DMS114 treated with DMSO at 0.1 percent for 48 hours (cell line): ENCODE data around the gene ZNF223.

ENCODE experiments used
- DNase-seq: peaks from one replicate; lab custom pipeline; 2025; ENCODE audit not compliant: unreplicated experiment; lab: John Stamatoyannopoulos, UW

The ZNF223 gene

GRCh38 chr19:44051650-44052402 lies at the start of gene ZNF223:
TSS of gene ZNF223 (plus strand) at chr19:44052036. CDS start at chr19:44055177, 3,141 bp downstream.
- peak; percentile 86 for DNase-seq

DNA sequence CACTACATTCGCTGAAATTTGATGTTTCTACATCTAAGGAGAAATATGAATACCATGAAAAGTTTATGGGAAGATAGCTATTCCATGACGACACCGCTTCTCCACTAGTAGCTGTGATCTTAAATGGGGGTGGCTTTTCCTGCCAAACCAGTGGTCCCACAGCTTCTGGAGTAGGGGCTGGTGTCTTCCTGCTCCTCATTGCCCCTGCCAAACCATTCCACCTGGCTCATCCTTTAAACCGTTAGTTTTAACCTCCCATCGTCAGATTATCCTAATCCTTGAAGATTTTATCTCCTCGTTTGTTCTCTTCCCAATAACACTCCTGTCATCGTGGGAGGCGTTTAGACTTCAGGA lies 49.6 kb upstream of the ZNF223 start:
- DNase-seq, result no peak

DNA sequence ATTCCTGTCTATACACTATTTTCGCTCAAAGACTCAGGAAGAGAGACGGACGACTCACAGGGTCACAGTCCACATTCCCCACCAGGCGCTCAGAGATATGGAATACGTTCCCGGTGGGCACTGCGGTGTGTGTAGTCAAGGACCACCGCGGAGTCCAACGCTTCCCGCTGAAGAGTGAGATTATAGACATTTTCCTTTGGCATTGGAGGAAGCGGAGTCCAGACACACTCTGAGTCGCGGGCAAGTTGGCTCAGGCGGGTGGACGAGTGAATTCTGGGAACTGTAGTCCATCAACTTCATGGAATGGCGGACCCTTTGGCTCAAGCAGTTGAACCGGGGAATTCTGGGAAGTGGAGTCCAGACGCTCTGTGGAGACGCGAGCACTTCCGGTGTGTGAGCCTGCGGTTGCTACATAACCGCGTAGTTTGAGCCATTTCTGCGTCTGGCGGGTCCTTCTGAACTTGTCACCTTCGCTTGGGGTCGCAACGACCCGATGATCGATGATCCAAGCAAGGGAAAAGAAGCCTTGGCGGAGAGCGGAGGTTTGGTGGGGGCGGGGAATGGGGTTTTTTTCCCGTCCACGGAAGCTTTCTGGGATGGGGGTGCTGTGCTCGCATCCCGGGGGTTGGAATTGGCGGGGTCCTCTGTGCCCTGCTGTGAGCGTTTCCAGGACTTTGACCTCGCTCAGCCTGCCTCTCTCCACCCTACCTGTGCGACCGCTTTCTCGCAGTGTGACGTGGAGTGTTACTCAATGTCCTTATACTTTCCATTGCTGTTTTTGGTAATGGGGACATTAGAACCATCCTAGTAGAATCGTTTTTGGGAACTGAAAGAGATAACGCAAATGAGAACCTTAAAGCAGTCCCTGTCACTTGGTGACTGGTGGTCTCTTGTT lies 49.0 kb upstream of the ZNF223 start, which contains the start of gene ZNF230:
Gene ZNF230, plus strand, starts transcription at position 392 of the 895 bp plus-strand sequence. CDS start 4,122 bp downstream, outside the sequence.
- DNase-seq, result peak; percentile 89

DNA sequence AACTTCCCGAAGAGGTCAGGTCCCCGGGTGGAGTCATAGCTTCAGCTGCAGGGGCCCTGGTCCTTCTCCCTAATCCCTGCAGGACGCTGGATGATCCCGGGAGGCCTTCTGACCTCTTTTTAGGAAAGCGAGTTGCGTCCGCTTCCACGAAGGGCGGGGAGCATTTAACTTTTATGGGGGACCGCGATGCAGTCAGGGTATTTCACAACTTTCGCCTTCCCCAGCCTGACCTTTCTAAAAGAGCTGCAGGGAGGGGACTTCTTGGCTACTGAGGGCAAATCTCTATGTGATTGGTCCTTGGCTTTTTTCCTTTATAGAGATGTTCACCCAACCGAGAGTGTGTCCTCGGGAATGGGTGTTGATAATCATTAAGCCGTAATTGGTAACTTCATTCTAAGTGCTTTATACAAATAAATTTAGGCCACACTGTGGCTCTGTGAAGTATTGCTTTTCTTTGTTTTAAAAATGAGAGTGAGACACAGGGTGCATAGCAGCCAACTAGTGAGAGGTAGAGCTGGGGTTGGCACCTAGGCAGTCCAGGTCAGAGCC lies 48.3 kb upstream of the ZNF223 start:
- DNase-seq, result peak; percentile 5

- no peak for DNase-seq
These were observed 45.9 kb upstream of the ZNF223 start for GRCh38 chr19:44005973-44006372.

- DNase-seq, result no peak
These were observed 44.4 kb upstream of the ZNF223 start for GRCh38 chr19:44007473-44007872.

- DNase-seq, result no peak
These were observed 41.4 kb upstream of the ZNF223 start for GRCh38 chr19:44010468-44010867.

DNA sequence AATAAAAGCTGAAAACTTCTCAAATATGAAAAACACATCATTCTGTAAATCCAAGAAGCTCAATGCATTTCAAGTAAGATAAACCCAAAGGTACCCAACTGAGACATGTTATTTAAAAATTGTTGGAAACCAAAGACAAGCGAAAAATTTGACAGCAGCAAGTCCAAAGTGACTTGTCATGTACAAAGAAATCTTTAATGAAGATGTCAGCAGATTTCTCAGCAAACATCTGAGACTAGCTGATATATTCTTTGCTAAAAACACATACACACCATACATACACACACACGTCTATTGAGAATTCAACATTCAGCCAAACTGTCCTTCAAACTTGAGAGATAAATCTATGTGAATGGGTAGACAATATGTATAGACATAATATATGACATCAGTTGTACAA lies 32.3 kb upstream of the ZNF223 start:
- DNase-seq, result no peak

DNA sequence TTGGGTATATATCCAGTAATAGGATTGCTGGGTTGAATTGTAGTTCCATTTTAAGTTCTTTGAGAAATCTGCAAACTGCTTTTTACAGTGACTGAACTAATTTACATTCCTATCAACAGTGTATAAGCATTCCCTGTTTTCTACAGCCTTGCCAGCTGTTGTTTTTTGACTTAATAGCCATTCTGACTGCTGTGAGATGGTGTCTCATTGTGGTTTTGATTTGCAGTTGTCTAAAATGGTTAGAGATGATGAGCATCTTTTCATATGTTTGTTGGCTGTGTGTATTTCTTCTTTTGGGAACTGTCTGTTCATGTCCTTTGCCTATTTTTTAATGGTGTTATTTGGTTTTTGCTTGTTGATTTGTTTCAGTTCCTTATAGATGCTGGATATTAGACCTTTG lies 30.6 kb upstream of the ZNF223 start:
- no peak for DNase-seq

DNA sequence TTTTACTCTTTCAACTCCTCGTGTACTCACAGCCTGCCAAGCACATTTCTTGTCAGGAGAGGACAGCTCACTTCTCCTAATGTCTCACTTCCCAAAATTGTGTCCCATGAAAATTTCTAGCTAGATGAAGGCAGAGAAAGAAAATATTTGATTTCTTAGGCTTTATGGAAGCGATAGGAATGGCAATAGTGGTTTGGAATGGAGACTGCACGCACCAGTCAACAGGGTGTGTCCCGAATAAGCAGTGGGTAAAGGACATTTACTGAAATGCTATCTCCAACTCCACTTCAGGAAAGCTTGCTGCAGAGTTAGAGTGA lies 27.0 kb upstream of the ZNF223 start:
- no peak for DNase-seq

DNA sequence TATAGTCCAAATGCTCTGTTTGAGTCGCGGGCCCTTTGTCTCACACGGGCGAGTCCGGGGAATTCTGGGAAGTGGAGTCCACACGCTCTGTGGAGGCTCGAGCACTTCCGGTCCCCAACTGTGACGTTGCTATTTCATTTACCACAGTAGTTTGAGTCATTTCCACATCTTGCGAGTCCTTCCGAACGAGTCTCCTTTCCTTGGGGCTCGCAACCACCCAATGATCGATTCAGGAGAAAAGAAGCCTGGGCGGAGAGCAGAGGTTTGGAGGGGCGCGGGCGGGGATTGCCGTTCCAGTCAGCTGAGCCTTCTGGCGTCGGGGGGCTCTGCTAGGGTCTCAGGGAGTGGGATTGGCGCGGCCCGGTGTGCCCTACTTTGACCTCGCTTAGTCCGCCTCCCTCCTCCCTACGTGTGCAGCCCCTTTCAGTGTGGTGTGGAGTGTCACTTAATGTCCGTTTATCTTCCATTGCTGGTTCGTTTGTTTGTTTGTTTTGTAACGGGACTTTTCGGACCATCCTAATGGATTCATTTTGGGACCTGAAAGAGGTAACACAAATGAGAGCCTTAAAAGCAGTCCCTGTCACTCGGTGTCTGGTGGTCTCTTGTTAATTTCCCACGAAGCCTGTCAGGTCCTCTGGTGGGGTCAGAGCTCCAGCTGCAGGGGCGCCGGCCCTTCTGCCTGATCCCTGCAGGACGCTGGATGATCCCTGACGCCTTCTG lies 26.5 kb upstream of the ZNF223 start, which contains the start of gene ZNF222:
Gene ZNF222, plus strand, starts transcription at position 163 of the 720 bp plus-strand sequence. Its CDS starts 58 bp downstream, at position 221.
- DNase-seq, result peak; percentile 76

- no peak for DNase-seq
These were observed 25.2 kb upstream of the ZNF223 start for GRCh38 chr19:44026622-44027021.

DNA sequence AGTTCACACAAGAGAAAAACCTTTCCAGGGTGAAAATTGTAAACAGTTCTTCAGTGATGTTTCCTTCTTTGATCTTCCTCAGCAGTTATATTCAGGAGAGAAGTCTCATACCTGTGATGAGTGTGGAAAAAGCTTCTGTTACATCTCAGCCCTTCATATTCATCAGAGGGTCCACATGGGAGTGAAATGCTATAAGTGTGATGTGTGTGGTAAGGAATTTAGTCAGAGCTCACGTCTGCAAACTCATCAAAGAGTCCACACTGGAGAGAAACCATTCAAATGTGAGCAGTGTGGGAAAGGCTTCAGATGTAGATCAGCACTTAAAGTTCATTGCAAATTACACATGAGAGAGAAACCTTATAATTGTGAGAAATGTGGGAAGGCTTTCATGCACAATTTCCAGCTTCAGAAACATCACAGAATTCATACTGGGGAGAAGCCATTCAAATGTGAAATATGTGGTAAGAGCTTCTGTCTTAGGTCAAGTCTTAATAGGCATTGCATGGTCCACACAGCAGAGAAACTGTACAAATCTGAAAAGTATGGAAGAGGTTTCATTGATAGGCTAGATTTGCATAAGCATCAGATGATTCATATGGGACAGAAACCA lies 19.7 kb upstream of the ZNF223 start:
- DNase-seq, result no peak

DNA sequence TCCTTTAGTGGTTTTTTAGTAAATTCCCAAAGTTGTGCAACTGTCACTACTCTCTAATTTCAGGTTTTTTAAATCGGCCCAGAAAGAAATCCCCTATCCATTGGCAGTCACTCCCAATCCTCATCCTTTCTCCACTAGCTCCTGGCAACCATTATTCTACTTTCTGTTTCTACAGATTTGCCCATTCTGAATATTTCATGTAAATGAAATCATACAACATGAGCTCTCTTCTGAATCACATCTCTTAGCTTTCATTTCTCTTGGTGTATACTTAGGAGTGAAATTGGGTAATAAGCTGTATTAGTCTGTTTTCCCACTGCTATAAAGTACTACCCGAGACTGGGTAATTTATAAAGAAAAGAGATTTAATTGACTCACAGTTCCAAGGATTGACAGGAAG lies 9.7 kb upstream of the ZNF223 start:
- no peak for DNase-seq

GRCh38 chr19:44050740-44051649 lies 841 bp upstream of the ZNF223 start:
- no peak for DNase-seq

GRCh38 chr19:44055870-44056269 lies 4.0 kb downstream of the ZNF223 start:
- no peak for DNase-seq

DNA sequence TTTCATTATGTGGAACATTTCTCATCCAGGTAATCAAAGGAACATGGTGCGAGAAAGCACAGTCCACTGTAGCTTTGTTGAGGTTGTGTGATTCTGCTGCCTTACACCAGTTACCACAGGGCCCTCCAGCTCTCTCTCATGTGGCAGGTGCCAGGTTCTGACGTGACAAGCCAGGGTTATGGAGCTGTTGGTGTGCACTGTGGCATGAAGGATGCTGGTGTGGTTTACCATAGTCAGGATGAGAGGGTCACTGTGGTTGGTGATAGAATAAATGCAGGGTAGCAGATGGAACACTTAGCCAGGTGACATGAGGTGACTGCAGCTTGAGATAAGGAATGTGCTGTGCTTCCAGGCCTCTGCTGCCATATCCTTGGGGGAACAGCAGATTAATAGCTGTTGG lies 7.4 kb downstream of the ZNF223 start:
- DNase-seq, result no peak

DNA sequence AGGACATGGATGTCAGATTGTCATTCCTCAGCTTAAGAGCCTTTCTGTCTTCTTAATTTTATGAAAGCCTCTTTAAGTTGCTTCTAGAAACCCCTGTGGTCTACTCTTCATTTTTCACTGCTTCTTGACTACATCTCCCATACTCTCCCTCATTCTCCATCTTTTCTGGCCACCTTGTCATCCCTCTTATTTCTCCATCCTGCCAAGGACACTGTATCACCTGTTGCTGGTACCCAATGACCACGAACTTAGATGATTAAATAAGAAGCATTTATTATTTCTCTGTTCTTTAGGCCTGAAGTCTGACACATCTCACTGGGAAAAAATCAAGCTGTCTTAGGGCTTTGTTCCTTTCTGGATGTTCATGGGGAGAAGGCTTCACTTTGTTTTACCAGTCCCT lies 9.2 kb downstream of the ZNF223 start:
- no peak for DNase-seq

DNA sequence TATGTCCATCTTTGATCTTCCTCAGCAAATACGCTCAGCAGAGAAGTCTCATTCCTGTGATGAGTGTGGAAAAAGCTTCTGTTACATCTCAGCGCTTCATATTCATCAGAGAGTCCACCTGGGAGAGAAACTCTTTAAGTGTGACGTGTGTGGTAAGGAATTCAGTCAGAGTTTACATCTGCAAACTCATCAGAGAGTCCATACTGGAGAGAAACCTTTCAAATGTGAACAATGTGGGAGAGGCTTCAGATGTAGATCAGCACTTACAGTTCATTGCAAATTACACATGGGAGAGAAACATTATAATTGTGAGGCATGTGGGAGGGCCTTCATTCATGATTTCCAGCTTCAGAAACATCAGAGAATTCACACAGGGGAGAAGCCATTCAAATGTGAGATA lies 14.5 kb downstream of the ZNF223 start:
- DNase-seq, result no peak

GRCh38 chr19:44069415-44069814 lies 17.6 kb downstream of the ZNF223 start:
- DNase-seq, result no peak
